H9 (cell line): Measurements from ENCODE around the gene IGFL1. TPM values are rescaled to one million over a fixed set of nuclear protein-coding genes. Genes with fewer than 3 reads are reported as not detected.

Experiments used
- DNase-seq: peaks from one replicate; pipeline ENCODE4 v3.0.0-alpha.2; 2017
- H2AFZ ChIP-seq: one replicate; pipeline ENCODE4 v1.6.1; 2013; ENCODE audit warnings: mild to moderate bottlenecking, low read length, control low read depth, moderate library complexity
- H2AK5ac ChIP-seq: 2 replicates; pipeline ENCODE4 v1.6.1; 2013; ENCODE audit warnings: low read length, control low read depth, mixed read lengths; ENCODE audit not compliant: insufficient read length
- H2BK120ac ChIP-seq: one replicate; pipeline ENCODE4 v1.6.1; 2013; ENCODE audit warnings: low read depth, mild to moderate bottlenecking, low read length, control low read depth, inconsistent platforms; ENCODE audit not compliant: poor library complexity, severe bottlenecking
- H2BK12ac ChIP-seq: 2 replicates; pipeline ENCODE4 v1.6.1; 2013; ENCODE audit warnings: low read length, control low read depth, mixed read lengths, low read depth; ENCODE audit not compliant: insufficient read length
- H2BK15ac ChIP-seq: 2 replicates; pipeline ENCODE4 v1.6.1; 2013; ENCODE audit warnings: low read depth, low read length, control low read depth
- H2BK20ac ChIP-seq: one replicate; pipeline ENCODE4 v1.6.1; 2013; ENCODE audit warnings: low read depth, mild to moderate bottlenecking, low read length, control low read depth, inconsistent platforms; ENCODE audit not compliant: poor library complexity, severe bottlenecking
- H2BK5ac ChIP-seq: 2 replicates; pipeline ENCODE4 v1.6.1; 2013; ENCODE audit warnings: low read length, control low read depth, mixed read lengths; ENCODE audit not compliant: insufficient read length
- H3K14ac ChIP-seq: 2 replicates; pipeline ENCODE4 v1.6.1; 2013; ENCODE audit warnings: low read length, control low read depth; ENCODE audit not compliant: insufficient read depth
- H3K18ac ChIP-seq: 2 replicates; pipeline ENCODE4 v1.6.1; 2013; ENCODE audit warnings: low read depth, mild to moderate bottlenecking, mixed read lengths, low read length, control low read depth; ENCODE audit not compliant: insufficient read length
- H3K23ac ChIP-seq: 2 replicates; pipeline ENCODE4 v1.6.1; 2013; ENCODE audit warnings: low read length, control low read depth, mixed read lengths, low read depth; ENCODE audit not compliant: insufficient read length
- H3K23me2 ChIP-seq: 2 replicates; pipeline ENCODE4 v1.6.1; 2013; ENCODE audit warnings: low read depth, mild to moderate bottlenecking, mixed read lengths, low read length, control low read depth; ENCODE audit not compliant: insufficient read length, poor library complexity, severe bottlenecking
- H3K27ac ChIP-seq: 2 replicates; pipeline ENCODE4 v1.5.1; 2013; ENCODE audit warnings: low read length, control low read depth, mixed read lengths, low read depth; ENCODE audit not compliant: insufficient read length
- H3K27me3 ChIP-seq: 2 replicates; pipeline ENCODE4 v1.6.1; 2013; ENCODE audit warnings: low read length, control low read depth, inconsistent platforms; ENCODE audit not compliant: insufficient read depth
- H3K4ac ChIP-seq: 2 replicates; pipeline ENCODE4 v1.6.1; 2013; ENCODE audit warnings: low read depth, mild to moderate bottlenecking, control low read depth, inconsistent platforms, low read length, moderate library complexity
- H3K4me1 ChIP-seq: 2 replicates; pipeline ENCODE4 v1.6.1; 2013; ENCODE audit warnings: low read length, control low read depth, inconsistent platforms; ENCODE audit not compliant: insufficient read depth
- H3K4me2 ChIP-seq: 2 replicates; pipeline ENCODE4 v1.6.1; 2013; ENCODE audit warnings: low read length, control low read depth, mixed read lengths; ENCODE audit not compliant: insufficient read length, insufficient read depth
- H3K56ac ChIP-seq: 2 replicates; pipeline ENCODE4 v1.6.1; 2013; ENCODE audit warnings: low read depth, mild to moderate bottlenecking, mixed read lengths, low read length, control low read depth; ENCODE audit not compliant: insufficient read length
- H3K79me1 ChIP-seq: 2 replicates; pipeline ENCODE4 v1.6.1; 2013; ENCODE audit warnings: low read depth, mild to moderate bottlenecking, moderate library complexity, low read length, control low read depth, inconsistent platforms; ENCODE audit not compliant: insufficient read depth, poor library complexity, severe bottlenecking
- H3K79me2 ChIP-seq: 2 replicates; pipeline ENCODE4 v1.6.1; 2013; ENCODE audit warnings: low read length, control low read depth, inconsistent platforms; ENCODE audit not compliant: insufficient read depth
- H3K9ac ChIP-seq: 2 replicates; pipeline ENCODE4 v1.6.1; 2013; ENCODE audit warnings: low read length, control low read depth, mixed read lengths; ENCODE audit not compliant: insufficient read length; ENCODE audit errors: extremely low read depth
- H3K9me3 ChIP-seq: one replicate; pipeline ENCODE4 v1.6.1; 2013; ENCODE audit warnings: low read depth, low read length, inconsistent platforms; ENCODE audit not compliant: control insufficient read depth
- H3T11ph ChIP-seq: one replicate; pipeline ENCODE4 v1.6.1; 2013; ENCODE audit warnings: mild to moderate bottlenecking, low read length, control low read depth, inconsistent platforms
- H4K20me1 ChIP-seq: one replicate; pipeline ENCODE4 v1.6.1; 2013; ENCODE audit not compliant: control insufficient read depth, insufficient read length, insufficient read depth
- H4K5ac ChIP-seq: 2 replicates; pipeline ENCODE4 v1.6.1; 2013; ENCODE audit warnings: low read depth, mild to moderate bottlenecking, mixed read lengths, low read length, control low read depth; ENCODE audit not compliant: insufficient read length
- H4K8ac ChIP-seq: replicated peaks from 2 replicates; pipeline ENCODE4 v1.6.1; 2013; ENCODE audit warnings: low read length, control low read depth, mixed read lengths, low read depth; ENCODE audit not compliant: insufficient read length
- H4K91ac ChIP-seq: 2 replicates; pipeline ENCODE4 v1.6.1; 2013; ENCODE audit warnings: low read depth, mild to moderate bottlenecking, moderate library complexity, mixed read lengths, low read length, control low read depth; ENCODE audit not compliant: insufficient read length
- H3K27ac Mint-ChIP-seq, 3 experiments: 2 replicates in 2 of 3; 3 replicates in 1 of 3; pipeline ENCODE4 v1.8.0; 2020 to 2021; ENCODE audit warnings: mixed read lengths in 3 of 3, mild to moderate bottlenecking in 1 of 3, moderate library complexity in 1 of 3
- H3K27me3 Mint-ChIP-seq: 2 replicates; pipeline ENCODE4 v1.8.0; 2021; ENCODE audit warnings: low read depth, mild to moderate bottlenecking, moderate library complexity, mixed read lengths
- H3K36me3 Mint-ChIP-seq, 3 experiments: 2 replicates in 2 of 3; 3 replicates in 1 of 3; pipeline ENCODE4 v1.8.0; 2020 to 2021; ENCODE audit warnings: low read depth in 3 of 3, mixed read lengths in 3 of 3; ENCODE audit not compliant: insufficient read depth in 1 of 3
- H3K4me1 Mint-ChIP-seq, 2 experiments: 2 replicates each; pipeline ENCODE4 v1.8.0; 2020; ENCODE audit warnings: mixed read lengths in 2 of 2
- H3K4me3 Mint-ChIP-seq, 2 experiments: 2 replicates in 1 of 2; 3 replicates in 1 of 2; pipeline ENCODE4 v1.8.0; 2020 to 2021; ENCODE audit warnings: mild to moderate bottlenecking in 2 of 2, mixed read lengths in 2 of 2, moderate library complexity in 1 of 2
- H3K9me3 Mint-ChIP-seq, 2 experiments: 2 replicates in 1 of 2; 3 replicates in 1 of 2; pipeline ENCODE4 v1.8.0; 2020; ENCODE audit warnings: mild to moderate bottlenecking in 2 of 2, mixed read lengths in 2 of 2, moderate library complexity in 1 of 2
- CTCF ChIP-seq: fragments of 200-600 bp; sonication (generic); conservative IDR thresholded peaks from 3 replicates; pipeline ENCODE4 v1.8.0; 2021; ENCODE audit warnings: antibody characterized with exemption, mild to moderate bottlenecking
- WGBS: extraction: QIAGEN DNeasy Blood & Tissue Kit; methylation state at CpG from one replicate; pipeline ENCODE4 v1.1.7; 2013; ENCODE audit warnings: missing lambda C conversion rate, low lambda C conversion rate, mixed read lengths; ENCODE audit not compliant: insufficient read length; ENCODE audit errors: extremely low coverage; 5-methylcytosine and 5-hydroxymethylcytosine counted together
- total RNA-seq: library from RNA; stranded (reverse); gene quantifications from 2 replicates; pipeline ENCODE4 v1.2.1, GENCODE V29; 2021

The IGFL1 gene
- total RNA-seq, 1 experiment from 2014 or later, result not detected

- H3K27ac Mint-ChIP-seq, result peak overlapping the region in 2 of 3 experiments; percentile 36 to 53; a peak in 2 of 7 replicates
- H4K5ac ChIP-seq, result no peak overlapping the region
- no peaks in the 10 kb centered on the region for H3K36me3 Mint-ChIP-seq
- H3K27me3 Mint-ChIP-seq, result peaks cover 20% of the 10 kb centered on the region
- H4K91ac ChIP-seq, result no peak overlapping the region
- H3K27me3 ChIP-seq, result no peaks in the 10 kb centered on the region
- no peak for TF ChIP-seq CTCF
- H3K23ac ChIP-seq, result no peak overlapping the region
- H3K4me3 Mint-ChIP-seq, result no peak overlapping the region
- 0 out of 2 replicates have a peak overlapping the region, but pooled peaks have one; percentile 16 for H3K14ac ChIP-seq
- H3K79me2 ChIP-seq, result no peaks in the 10 kb centered on the region
- no peaks in the 10 kb centered on the region for H3K79me1 ChIP-seq
- DNase-seq, result no peak
- H3K23me2 ChIP-seq, result no peaks in the 10 kb centered on the region
- no peaks in the 10 kb centered on the region for H4K20me1 ChIP-seq
- no peak overlapping the region for H4K8ac ChIP-seq
- no peak overlapping the region for H2BK120ac ChIP-seq
- no peak overlapping the region for H3K4ac ChIP-seq
- H3T11ph ChIP-seq, result no peak overlapping the region
- no CpG with 5 or more reads among the region's 11 CpGs for WGBS
- no peak overlapping the region for H2BK5ac ChIP-seq
- no peak overlapping the region for H2BK12ac ChIP-seq
- H3K18ac ChIP-seq, result peak overlapping the region; percentile 4
- no peak overlapping the region for H3K56ac ChIP-seq
- no peak overlapping the region for H3K27ac ChIP-seq
- H3K4me1 Mint-ChIP-seq, result peaks cover 26 to 33% of the 10 kb centered on the region in 2 experiments
- no peak overlapping the region for H2BK20ac ChIP-seq
- no peaks in the 10 kb centered on the region for H3K9me3 ChIP-seq
- H3K4me2 ChIP-seq, result no peak overlapping the region
- H3K9me3 Mint-ChIP-seq, result no peaks in the 10 kb centered on the region; a peak in 2 of 5 replicates
- peaks cover 6% of the 10 kb centered on the region for H3K4me1 ChIP-seq
- H2BK15ac ChIP-seq, result no peak overlapping the region
- H2AFZ ChIP-seq, result no peak overlapping the region
- no peak overlapping the region for H3K9ac ChIP-seq
- H2AK5ac ChIP-seq, result no peak overlapping the region
Observed at GRCh38 chr19:46213156-46213555, 16.4 kb upstream of the IGFL1 start.
